Inferior parietal cortex (tissue), 1 donor: ENCODE measurements around the gene RHBDD2.
A peak's percentile ranks its signal among the peaks of the same experiment; 100 is the strongest.
"Not testable (repeated sequence)": the region's sequence is repeated elsewhere in the genome, so short reads cannot be mapped to it uniquely, and the experiment has no call there.

ENCODE experiments used
- DNase-seq: peaks from one replicate; pipeline ENCODE4 v3.0.0-alpha.2; 2016; ENCODE audit errors: extremely low spot score

Gene RHBDD2

DNA sequence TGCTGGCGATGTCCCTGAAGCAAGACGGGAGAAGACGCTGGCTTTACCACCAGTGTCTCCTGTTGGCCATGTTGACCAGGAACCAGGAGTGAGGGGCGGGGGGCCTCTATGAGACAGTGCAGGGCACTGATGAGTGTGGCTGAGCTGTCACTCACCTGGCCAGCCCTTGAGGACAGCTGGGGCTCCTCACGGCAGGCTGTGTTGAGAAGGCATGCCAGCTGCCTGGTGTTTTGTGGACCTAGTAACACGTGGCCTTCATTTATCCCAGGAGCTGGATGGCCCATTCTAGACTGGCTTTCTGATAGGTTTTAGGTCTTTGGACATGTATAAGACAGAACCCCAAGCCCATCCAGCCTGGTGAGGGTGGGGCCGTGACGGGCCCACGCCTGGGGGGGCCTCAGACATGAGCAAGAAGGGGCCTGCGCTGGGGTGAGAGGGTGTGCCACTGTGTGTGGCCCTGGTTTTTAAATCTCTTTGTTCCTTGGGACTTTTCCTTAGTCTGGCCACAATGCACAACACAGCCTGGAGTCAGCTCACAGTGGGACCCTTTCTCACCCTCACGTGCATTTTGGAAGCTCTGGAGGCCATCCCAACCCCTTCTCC lies 10.5 kb downstream of the RHBDD2 start:
- no peak for DNase-seq

DNA sequence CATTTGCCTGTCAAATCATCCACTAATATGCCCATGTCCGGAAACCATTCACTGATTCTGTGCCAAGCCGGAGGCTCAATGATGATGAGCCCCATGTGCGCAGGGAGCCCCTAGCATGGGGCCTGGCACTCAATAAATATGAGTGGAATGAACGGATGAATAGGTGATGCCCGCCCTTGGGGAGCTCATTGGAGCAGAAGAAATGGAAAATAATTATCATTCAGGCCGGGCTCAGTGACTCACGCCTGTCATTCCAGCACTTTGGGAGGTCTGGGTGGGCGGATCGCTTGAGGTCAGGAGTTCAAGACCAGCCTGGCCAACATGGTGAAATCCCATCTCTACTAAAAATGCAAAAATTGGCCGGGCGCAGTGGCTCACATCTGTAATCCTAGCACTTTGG lies 11.0 kb downstream of the RHBDD2 start:
- DNase-seq: no peak

DNA sequence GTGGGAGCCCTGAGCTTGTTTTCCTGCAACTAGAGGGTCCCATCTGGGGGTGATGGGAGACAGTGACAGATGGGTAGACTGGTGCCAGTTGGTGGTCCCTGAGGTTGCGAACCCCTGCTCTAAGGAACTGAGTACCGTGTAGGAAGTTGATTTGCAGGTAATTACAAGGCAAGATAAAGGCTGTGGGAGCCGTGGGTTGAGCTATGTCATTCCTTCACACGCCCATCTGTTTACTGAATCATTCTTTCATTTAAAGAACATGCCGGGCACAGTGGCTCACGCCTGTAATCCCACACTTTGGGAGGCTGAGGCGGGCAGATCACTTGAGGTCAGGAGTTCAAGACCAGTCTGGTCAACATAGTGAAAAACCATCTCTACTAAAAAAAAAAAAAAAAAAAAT lies 12.4 kb downstream of the RHBDD2 start:
- not testable (repeated sequence) for DNase-seq

DNA sequence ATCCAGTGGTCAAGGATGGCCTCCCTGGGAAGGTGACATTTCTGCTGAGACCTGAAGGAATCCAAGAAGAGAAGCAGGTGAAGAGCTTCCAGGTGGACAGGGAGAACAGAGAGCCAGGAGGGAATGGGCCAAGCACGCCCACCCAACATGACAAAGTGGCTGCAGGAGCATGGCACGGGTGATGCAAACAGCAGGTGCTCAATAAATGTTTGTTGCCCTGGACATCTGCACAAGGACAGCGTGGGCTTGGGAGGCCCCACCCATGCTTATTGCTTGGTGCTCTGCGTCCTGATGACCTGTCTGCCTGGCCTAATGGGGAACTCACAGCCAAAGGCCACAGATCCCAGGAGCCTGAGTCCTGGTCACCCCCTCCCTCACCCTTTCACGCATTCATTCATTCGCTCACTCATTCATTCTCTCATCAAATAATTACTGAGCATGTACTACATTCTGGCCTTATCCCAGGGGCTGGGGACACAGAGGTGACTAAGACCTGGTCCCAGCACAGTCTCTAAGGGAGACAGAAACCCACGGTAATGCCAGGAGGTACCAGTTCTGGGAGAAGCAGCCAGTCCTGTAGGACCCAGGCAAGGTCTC lies 13.1 kb downstream of the RHBDD2 start:
- DNase-seq: no peak

DNA sequence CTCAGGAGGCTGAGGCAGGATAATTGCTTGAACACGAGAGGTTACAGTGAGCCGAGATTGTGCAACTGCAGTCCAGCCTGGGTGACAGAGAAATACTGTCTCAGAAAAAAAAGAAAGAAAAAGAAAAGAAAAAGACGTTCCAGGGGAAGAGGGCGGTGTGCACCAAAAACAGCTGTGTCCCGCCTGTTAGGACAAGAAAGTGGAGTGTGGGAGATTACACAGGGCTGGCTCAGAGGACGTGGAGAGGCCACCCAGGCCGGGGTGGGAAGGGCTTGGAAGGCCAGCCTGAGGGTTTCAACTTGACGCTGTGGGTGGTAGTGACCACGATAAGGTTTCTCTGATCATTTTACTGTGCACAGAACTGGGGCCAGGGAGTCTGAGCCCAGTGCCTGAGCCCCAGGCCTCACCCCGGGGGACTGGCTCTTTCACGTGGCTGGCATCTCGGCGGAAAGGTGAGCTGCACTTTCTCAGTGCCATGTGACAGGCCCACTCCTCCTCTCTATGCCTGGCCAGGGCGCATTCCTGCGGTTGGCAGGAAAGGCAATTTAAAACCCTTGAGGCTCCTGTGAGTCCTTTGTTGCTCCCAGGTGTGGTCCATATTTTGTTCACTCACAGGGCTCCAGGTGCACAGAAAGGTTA lies 13.9 kb downstream of the RHBDD2 start:
- DNase-seq: no peak

DNA sequence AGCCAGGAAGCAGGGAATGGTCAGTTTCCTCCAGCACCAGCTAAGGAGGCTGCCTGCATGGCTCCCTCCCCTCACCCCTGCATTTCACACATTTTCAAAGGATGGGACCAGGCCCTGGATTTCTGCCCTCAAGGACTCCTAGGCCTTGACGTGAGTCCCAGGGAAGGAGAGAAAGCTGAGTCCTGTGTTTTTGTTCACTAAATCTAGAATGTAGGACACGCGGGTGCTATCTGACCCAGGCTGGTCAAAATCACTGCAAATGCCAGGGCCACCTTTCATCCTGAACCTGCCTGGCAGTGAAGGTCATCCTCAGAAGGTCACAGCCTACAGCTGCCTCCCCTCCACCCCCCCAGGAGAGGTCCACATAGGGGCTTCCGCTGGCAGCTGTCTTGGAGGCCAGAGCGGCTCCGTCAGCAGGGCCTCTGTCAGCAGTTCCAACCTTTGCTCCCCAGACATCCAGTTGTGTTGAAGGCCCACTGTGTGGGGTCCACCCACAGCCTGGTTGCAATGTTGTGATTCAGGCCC lies 18.0 kb downstream of the RHBDD2 start:
- no peak for DNase-seq

DNA sequence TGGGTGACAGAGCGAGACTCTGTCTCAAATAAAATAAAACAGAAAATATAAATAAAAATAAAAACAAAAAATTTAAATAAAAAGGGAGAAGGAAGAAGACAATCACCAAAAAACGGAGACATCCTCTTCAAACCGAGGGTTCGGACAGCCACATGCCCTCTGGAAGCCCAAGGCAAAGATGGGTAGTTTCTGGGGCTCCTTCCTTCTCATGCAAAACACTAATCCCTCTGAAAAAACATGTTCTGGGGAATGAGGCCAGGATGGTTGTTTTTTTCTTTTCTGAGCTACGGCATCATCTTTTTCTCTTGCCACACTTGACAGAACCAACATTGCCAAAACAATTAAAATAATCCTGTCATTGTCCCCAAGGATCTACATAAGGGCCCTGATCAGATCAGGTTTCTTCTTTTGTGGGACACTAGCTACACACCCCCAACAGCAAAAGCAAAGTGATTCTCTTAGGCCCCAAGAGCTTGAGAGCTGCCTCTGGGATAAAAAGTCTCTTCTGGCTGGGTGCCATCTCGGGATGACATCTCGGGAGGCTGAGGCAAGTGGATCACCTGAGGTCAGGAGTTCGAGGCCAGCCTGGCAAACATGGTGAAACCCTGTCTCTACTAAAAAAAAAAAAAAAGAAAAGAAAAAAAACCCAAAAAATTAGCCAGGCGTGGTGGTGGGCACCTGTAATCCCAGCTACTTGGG lies 21.9 kb downstream of the RHBDD2 start:
- DNase-seq: no peak

DNA sequence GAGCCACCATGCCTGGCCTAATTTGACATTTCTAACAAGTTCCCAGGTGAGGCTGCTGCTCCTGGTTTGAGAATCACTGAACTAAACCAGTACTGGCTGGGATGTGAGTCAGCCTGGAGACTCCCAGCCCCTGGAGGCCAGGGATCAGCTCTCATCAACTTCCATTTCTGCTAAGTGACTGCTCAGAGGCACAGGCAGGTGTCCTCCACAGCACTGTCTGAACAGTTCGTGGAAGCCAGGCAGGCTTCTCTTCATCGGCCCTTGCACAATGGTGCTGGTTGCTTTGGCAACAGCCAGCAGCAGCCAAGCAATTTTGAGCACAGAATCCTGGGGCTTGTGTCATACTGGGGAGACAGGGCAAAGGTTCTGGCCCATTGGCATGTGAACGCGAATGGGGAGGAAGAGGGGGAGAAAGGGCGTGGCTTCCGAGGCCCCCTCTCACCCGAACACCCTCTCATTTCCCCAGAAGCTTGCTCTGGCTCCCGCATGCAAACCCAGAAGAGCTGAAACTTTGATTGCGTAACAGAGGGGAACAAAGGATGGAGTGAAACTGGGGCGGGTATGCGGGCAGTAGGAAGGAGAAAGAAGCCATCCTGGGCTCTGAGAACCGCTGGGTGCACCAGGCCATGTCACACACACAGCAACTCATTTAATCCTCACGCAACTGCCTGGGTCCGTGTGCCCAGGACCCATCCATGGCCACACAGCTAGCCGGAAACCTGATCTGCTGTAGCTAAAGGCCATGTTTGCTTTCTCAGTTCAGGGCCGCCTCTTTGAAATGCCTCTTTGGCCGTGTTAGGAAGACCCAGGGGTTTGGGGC lies 27.2 kb downstream of the RHBDD2 start:
- peak; percentile 57 for DNase-seq

DNA sequence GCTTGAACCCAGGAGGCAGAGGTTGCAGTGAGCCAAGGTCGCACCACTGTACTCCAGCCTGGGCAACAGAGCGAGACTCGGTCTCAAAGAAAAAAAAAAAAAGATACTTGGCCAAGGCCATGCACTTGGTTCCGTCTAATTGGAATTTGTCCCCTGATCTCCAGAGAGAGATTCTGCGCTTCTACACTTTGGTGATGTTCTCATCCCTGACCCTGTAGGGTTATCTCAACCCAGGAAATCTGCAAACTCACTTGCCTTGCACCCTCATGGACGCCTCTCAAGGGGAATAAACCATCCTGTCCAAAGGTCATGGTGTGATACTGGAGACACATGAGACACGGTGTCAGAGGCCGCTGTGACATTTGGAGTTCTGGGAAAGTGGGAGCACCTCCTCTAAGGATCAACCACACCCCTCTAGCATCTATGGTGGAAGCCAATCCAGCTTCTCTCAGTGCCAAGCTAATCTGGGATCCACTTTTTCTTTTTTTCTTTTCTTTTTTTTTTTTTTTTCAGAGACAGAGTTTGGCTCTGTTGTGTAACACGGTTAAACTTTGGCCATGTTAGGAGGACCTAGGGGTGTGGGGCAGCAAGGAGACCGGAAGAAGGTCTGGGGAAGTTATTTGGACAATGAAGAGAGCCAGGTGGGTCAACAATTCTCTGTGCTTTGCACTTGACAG lies 28.3 kb downstream of the RHBDD2 start:
- DNase-seq: no peak

DNA sequence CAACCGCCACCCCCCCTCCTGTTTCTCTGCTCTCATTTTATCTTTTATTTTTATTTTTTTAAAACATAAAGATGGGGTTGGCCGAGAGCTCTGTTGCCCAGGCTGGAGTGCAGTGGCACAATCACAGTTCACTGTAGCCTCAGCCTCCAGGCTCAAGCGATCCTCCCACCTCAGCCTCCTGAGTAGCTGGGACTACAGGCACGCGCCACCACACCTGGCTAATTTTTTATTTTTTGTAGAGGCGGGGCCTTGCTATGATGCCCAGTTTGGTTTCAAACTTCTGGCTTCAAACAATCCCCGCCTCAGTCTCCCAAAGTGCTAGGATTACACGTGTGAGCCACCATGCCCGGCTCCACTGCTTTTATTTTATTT lies 28.8 kb downstream of the RHBDD2 start:
- not testable (repeated sequence) for DNase-seq

DNA sequence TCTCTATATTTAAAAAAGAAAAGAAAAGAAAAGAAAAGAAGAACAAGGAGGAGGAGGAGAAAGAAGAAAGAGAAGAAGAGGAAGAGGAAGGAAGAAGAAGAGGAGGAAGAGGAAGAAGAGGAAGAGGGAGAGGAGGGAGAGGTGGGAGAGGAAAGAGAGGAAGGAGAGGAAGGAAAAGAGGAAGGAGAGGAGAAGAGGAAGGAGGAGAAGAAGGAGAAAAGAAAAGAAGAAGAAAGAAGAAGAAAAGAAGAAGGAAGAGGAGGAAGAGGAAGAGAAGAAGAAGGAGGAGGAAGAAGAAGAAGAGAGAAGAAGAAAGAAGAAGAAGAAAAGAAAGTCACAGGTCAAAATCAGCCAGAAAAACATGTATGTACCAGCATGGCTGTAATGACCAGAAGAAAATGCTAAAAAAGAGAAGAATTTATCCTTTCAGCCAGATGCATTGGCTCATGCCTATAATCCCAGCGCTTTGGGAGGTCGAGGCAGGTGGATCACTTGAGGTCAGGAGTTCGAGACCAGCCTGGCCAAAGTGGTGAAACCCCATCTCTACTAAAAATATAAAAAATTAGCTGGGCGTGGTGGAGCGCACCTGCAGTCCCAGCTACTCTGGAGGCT lies 30.8 kb downstream of the RHBDD2 start:
- no peak for DNase-seq

DNA sequence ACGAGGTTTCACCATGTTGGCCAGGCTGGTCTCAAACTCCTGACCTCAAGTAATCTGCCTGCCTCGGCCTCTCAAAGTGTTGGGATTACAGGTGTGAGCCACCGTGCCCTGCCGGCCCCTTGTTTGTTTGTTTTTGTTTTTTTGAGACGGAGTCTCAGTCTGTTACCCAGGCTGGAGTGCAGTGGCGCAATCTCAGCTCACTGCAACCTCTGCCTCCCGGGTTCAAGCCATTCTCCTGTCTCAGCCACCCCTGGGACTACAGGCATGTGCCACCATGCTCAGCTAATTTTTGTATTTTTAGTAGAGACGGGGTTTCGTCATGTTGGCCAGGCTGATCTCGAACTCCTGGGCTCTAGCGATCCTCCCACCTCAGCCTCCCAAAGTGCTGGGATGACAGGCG lies 32.4 kb downstream of the RHBDD2 start:
- not testable (repeated sequence) for DNase-seq

DNA sequence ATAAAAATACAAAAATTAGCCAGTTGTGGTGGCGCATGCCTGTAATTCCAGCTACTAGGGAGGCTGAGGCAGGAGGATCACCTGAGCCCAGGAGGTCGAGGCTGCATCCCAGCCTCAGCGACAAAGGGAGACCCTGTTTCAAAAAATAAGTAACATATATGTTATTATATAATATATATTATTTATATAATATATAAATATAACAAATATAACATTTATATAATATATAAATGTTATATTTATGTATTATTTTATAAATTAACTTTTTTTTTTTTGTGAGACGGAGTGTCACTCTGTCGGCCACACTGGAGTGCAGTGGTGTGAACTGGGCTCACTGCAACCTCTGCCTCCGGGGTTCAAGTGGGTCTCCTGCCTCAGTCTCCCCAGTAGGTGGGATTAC lies 34.6 kb downstream of the RHBDD2 start:
- no peak for DNase-seq

DNA sequence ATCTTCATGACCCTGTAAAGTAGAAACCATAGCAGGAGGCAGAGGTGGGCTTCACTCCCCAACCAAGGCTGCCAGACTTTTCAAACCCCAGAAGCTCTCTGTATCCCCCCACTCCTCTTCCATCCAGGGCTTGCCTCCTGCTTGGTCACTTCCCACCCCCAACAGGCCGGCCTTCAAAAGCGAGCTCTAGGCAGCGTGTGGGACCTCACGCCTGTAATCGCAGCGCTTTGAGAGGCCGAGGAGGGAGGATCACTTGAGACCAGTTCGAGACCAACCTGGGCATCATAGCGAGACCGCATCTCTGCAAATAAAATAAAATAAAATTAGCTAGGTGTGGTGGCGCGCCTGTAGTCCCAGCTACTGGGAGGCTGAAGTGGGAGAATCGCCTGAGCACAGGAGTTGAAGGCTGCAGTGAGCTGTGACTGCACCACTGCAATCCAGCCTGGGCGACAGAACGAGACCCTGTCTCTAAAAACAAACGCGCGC lies 35.4 kb downstream of the RHBDD2 start:
- no peak for DNase-seq

DNA sequence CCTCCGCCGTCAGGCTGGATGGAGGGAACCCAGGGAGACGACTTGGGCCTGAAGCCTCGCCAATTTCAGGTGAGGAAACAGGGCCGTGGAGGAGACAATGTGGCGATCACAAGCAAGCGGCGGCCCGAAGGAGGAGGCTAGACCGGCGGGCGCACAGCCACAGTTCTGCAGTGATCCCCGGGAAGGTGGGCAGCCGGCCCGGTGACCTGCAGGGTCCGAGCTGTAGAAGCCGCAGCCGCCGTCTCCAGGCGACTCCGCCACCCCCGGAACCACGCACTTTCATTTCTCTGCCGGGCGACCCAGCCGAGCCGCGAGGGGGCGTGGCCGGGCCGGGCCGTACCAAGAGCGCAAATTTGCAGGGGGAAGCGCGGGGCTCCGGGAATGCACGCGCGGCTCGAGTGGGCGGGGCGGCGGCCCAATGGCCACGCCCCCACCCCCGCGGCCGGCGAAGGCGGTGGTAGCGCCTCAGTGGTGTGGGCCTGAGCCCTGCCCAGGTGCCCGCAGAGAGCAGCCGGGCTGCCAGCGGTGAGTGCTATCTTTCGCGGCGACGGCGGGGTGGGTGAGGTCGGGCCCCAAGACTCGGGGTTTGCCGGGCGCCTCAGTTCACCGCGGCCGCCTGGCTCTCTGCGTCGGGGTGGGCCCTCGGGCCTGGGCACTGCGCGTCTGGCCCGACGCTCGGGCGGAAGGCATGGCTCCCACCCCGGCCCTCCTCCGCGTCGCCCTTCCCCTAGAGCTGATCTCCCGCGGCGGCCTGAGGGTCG lies 36.0 kb downstream of the RHBDD2 start, which contains the start of gene POR:
TSS of gene POR (plus strand) at position 501 of the 761 bp plus-strand sequence. CDS start 38,847 bp downstream, outside the sequence.
- DNase-seq: peak; percentile 96

DNA sequence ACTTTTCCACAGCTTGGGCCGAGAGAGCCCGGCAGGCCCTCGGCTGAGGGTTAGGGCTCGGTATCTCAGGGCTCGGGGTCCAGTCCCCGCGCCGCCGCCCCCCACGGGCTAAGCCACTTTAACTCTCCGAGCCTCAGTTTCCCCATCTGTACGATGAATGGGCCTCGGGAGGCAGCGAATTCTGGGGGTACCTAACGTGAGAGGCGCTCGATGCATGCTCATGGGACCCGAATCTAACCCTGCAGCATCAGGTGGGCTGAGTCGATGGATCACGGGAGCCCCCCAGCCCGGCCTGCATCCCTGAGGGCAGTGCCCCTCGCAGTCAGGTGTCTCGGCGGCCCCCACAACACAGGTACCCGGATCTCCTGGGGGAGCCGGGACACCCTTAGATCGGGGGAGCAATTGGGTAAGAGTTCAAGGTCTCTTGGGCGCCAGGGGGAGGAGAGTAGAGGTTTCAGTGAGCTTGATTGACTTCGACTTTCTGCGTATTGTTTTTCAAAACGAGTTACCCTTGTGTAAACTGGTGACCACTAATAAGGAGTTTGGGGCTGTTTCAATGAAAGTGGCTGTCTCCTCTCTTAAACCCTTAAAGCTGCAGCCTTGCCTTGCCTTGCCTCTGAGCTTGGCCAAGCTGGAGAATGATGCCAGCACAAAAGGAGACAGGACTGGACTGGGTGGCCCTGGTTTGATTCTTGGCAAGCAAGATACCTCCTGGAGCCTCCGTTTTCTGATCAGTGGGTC lies 36.8 kb downstream of the RHBDD2 start:
- DNase-seq: peak; percentile 29

DNA sequence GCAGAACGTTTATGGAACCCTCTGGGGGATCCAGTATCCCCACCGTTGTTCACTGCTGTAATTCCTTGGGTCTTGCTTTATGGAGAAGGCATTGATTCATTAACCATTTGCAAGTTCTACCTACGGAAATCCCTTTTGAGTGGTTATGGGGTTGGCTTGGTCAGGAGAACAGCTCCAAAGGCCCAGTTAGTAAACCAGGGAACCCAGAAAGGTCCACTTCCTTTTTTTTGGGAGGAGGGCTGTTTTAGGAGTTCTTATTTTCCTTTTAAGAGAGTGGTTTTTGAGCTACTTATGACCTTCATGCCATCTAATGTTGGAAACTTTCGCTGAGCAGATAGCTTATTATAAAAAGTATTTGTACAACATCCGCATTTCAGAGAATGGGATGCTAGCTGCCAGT lies 37.4 kb downstream of the RHBDD2 start:
- DNase-seq: no peak

DNA sequence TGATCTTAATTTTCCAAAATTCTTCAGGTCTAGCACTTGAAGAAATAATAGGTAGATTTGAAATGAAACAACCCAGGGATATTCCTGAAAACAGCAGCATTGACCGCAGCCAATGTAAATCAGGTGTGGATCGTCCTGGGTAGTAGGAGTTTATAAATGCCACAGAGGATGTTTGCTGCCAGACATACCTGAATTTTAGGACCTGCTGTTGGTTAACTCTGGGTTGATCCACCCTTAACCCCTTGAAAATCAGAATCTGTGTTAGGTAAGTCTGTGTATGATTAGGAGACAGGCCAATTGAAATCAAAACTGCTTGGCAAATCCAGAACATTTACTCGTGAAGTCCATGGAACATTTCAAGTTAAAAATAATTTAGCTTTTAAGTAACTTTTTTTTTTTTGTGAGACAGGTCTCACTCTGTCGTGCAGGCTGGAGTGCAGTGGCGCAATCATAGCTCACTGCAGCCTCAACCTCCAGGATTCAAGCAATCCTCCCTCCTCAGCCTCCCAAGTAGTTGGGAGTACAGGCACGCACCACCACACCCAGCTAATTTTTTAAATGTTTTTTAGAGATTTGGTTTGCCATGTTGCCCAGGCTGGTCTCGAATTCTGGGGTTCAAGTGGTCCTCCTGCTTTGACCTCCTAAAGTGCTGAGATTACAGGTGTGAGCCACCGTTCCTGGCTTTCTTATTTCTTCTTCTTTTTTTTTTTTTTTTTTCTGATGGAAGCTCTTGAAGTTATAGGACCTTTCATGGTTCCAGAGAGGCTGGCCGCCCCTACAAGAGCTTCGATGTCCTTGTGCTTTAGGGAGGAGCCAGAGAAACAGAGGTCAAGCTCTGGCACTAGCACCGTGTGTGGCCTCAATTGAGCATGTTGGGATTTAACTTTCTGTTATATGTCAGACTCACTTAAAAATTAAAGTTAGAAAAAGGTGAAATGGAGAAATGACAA lies 38.1 kb downstream of the RHBDD2 start:
- DNase-seq: no peak
